ENCODE results near the gene PXT1.

Gene PXT1

DNA sequence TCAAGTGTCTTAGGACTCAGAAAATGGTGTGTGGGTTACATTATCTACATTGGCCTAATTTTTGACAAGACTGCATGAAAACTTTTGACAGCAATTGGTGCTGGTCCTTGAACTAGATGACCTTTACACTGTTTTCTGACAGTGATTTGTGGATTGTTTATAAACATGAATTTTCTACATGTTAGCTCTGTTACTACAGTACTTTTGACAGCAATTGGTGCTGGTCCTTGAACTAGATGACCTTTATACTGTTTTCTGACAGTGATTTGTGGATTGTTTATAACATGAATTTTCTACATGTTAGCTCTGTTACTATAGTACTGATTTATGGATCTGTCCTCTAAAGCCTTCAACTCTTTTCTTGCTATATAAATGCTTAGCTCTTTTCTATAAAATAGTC lies 16.8 kb upstream of the PXT1 start:
- no peak for TF ChIP-seq ZNF37A (tag by site-specific recombination; IDR thresholded peaks at IDR 0.05)
- TF ChIP-seq, protein P1, sequence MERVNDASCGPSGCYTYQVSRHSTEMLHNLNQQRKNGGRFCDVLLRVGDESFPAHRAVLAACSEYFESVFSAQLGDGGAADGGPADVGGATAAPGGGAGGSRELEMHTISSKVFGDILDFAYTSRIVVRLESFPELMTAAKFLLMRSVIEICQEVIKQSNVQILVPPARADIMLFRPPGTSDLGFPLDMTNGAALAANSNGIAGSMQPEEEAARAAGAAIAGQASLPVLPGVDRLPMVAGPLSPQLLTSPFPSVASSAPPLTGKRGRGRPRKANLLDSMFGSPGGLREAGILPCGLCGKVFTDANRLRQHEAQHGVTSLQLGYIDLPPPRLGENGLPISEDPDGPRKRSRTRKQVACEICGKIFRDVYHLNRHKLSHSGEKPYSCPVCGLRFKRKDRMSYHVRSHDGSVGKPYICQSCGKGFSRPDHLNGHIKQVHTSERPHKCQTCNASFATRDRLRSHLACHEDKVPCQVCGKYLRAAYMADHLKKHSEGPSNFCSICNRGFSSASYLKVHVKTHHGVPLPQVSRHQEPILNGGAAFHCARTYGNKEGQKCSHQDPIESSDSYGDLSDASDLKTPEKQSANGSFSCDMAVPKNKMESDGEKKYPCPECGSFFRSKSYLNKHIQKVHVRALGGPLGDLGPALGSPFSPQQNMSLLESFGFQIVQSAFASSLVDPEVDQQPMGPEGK (tag by site-specific recombination; IDR thresholded peaks at IDR 0.05), result no peak
- TF ChIP-seq ZFP3 (tag by site-specific recombination; IDR thresholded peaks at IDR 0.05; ENCODE audit: low read depth), result no peak
- TF ChIP-seq, protein P2, sequence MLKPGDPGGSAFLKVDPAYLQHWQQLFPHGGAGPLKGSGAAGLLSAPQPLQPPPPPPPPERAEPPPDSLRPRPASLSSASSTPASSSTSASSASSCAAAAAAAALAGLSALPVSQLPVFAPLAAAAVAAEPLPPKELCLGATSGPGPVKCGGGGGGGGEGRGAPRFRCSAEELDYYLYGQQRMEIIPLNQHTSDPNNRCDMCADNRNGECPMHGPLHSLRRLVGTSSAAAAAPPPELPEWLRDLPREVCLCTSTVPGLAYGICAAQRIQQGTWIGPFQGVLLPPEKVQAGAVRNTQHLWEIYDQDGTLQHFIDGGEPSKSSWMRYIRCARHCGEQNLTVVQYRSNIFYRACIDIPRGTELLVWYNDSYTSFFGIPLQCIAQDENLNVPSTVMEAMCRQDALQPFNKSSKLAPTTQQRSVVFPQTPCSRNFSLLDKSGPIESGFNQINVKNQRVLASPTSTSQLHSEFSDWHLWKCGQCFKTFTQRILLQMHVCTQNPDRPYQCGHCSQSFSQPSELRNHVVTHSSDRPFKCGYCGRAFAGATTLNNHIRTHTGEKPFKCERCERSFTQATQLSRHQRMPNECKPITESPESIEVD (tag by site-specific recombination; IDR thresholded peaks at IDR 0.05), result peak; percentile 86
- no peak for TF ChIP-seq PRDM1 (tag by site-specific recombination; IDR thresholded peaks at IDR 0.05)
- TF ChIP-seq ZNF623 (tag by site-specific recombination; IDR thresholded peaks at IDR 0.05), result no peak
- no peak for TF ChIP-seq ZNF132 (tag by site-specific recombination; IDR thresholded peaks at IDR 0.05; ENCODE audit: borderline replicate concordance)
- TF ChIP-seq ZNF621 (tag by site-specific recombination; IDR thresholded peaks at IDR 0.05), result no peak
- TF ChIP-seq KLF16 (tag by site-specific recombination; IDR thresholded peaks at IDR 0.05), result no peak
- TF ChIP-seq FEZF1 (tag by site-specific recombination; IDR thresholded peaks at IDR 0.05), result peak; percentile 43; the same call in 1 of the 2 replicates
- no peak for TF ChIP-seq ZNF660 (tag by site-specific recombination; IDR thresholded peaks at IDR 0.05)
- no peak for TF ChIP-seq BCL6B (tag by site-specific recombination; IDR thresholded peaks at IDR 0.05)
- TF ChIP-seq, protein P3, sequence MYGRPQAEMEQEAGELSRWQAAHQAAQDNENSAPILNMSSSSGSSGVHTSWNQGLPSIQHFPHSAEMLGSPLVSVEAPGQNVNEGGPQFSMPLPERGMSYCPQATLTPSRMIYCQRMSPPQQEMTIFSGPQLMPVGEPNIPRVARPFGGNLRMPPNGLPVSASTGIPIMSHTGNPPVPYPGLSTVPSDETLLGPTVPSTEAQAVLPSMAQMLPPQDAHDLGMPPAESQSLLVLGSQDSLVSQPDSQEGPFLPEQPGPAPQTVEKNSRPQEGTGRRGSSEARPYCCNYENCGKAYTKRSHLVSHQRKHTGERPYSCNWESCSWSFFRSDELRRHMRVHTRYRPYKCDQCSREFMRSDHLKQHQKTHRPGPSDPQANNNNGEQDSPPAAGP (tag by site-specific recombination; IDR thresholded peaks at IDR 0.05), result no peak
- TF ChIP-seq ZNF561 (tag by site-specific recombination; IDR thresholded peaks at IDR 0.05; ENCODE audit: borderline replicate concordance), result no peak
- Histone ChIP-seq H3K4me3 (ENCODE audit: low read depth, low read length) (no peak overlapping the region), H3K4me1 (ENCODE audit: control insufficient read depth, insufficient read depth, low read length) (peaks cover 6% of the 10 kb centered on the region; the same call in 1 of the 2 replicates), H3K36me3 (ENCODE audit: control insufficient read depth in 2 of 2, insufficient read depth in 1 of 2, low read length in 2 of 2) (no peaks in the 10 kb centered on the region; a peak in 1 of 3 replicates), H3K27ac (ENCODE audit: extremely low read depth, low read depth, low read length) (no peak overlapping the region), H3K9me3 (ENCODE audit: control insufficient read depth, insufficient read depth, low read depth, low read length) (no peaks in the 10 kb centered on the region)
- ChIA-PET POLR2A (interaction anchor here (1.1 to 1.2 kb wide), 2 partner anchors 12 to 219 kb away, joined by 3 read pairs; partner anchors contain the start of gene CDKN1A), CTCF (no interaction called here)

DNA sequence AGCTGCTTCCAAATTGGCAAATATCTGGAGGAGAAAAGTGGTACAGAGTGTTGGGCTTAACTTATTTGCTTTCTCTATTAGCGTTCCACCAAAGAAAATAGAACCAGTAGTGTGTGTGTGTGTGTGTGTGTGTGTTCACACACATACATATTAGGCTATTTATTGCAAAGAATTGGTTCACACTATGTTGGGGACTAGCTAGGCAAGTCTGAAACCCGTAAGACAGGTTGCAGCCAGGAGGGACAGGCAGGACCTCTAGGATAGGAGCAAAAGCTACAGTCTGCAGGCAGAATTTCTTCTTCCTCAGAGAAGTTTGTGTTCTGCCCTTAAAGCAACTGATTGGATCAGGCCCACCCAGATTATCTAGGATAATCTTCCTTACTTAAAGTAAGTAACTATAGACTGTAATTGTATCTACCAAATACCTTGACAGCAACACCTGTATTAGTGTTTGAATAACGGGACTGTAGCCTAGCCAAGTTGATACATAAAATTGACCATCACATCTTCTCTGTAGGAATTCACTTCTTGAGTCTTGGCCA lies 12.9 kb upstream of the PXT1 start:
- Histone ChIP-seq H3K4me3 (ENCODE audit: low read depth, low read length) (no peak overlapping the region), H3K36me3 (ENCODE audit: control insufficient read depth in 2 of 2, insufficient read depth in 1 of 2, low read length in 2 of 2) (peaks cover 4 to 16% of the 10 kb centered on the region in 2 experiments), H3K4me1 (ENCODE audit: control insufficient read depth, insufficient read depth, low read length) (peaks cover 6% of the 10 kb centered on the region; the same call in 1 of the 2 replicates), H3K27ac (ENCODE audit: extremely low read depth, low read depth, low read length) (no peak overlapping the region), H3K9me3 (ENCODE audit: control insufficient read depth, insufficient read depth, low read depth, low read length) (no peaks in the 10 kb centered on the region)
- ChIA-PET CTCF (interaction anchor here (1.0 to 1.2 kb wide), 3 partner anchors 10 to 94 kb away, joined by 3 to 5 read pairs (median 5); partner anchors contain the start of genes KCTD20 and PXT1), POLR2A (interaction anchor here (0.5 kb wide), 1 partner anchor 186 kb away, joined by 3 read pairs; no protein-coding TSS in a partner anchor)
- TF ChIP-seq ZNF24 (tag by site-specific recombination; IDR thresholded peaks at IDR 0.05), result no peak
- TF ChIP-seq, protein P4, sequence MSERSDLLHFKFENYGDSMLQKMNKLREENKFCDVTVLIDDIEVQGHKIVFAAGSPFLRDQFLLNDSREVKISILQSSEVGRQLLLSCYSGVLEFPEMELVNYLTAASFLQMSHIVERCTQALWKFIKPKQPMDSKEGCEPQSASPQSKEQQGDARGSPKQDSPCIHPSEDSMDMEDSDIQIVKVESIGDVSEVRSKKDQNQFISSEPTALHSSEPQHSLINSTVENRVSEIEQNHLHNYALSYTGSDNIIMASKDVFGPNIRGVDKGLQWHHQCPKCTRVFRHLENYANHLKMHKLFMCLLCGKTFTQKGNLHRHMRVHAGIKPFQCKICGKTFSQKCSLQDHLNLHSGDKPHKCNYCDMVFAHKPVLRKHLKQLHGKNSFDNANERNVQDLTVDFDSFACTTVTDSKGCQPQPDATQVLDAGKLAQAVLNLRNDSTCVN (tag by site-specific recombination; optimal IDR thresholded peaks at IDR 0.05), result no peak
- no peak for TF ChIP-seq ZBTB8A (tag by site-specific recombination; IDR thresholded peaks at IDR 0.05)
- TF ChIP-seq, protein P5, sequence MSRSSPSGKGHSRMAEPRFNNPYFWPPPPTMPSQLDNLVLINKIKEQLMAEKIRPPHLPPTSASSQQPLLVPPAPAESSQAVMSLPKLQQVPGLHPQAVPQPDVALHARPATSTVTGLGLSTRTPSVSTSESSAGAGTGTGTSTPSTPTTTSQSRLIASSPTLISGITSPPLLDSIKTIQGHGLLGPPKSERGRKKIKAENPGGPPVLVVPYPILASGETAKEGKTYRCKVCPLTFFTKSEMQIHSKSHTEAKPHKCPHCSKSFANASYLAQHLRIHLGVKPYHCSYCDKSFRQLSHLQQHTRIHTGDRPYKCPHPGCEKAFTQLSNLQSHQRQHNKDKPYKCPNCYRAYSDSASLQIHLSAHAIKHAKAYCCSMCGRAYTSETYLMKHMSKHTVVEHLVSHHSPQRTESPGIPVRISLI (tag by site-specific recombination; IDR thresholded peaks at IDR 0.05), result no peak
- TF ChIP-seq ZNF10 (tag by site-specific recombination; IDR thresholded peaks at IDR 0.05), result peak; percentile 86

Data from HEK293 (cell line).